DMS114 treated with DMSO at 0.1 percent for 48 hours (cell line): Measurements from ENCODE around the gene SPDYE16.
"Not testable (repeated sequence)": the region's sequence is repeated elsewhere in the genome, so short reads cannot be mapped to it uniquely, and the experiment has no call there.

Source experiments
- DNase-seq: peaks from one replicate; lab custom pipeline; 2025; ENCODE audit not compliant: unreplicated experiment; lab: John Stamatoyannopoulos, UW

Gene SPDYE16

GRCh38 chr7:76543197-76543596, at the start of gene SPDYE16:
Gene SPDYE16 (minus strand): TSS chr7:76543297. CDS start chr7:76541459, 1,838 bp downstream.
- not testable (repeated sequence) for DNase-seq

- DNase-seq: not testable (repeated sequence)
Measured at GRCh38 chr7:76592694-76593093, 49.6 kb upstream of the SPDYE16 start.

GRCh38 chr7:76591602-76592304, 48.7 kb upstream of the SPDYE16 start:
- DNase-seq: not testable (repeated sequence)

GRCh38 chr7:76591033-76591432, 47.9 kb upstream of the SPDYE16 start:
- DNase-seq: not testable (repeated sequence)

GRCh38 chr7:76588586-76588985, 45.5 kb upstream of the SPDYE16 start:
- DNase-seq: not testable (repeated sequence)

GRCh38 chr7:76586585-76587315, 43.7 kb upstream of the SPDYE16 start:
- DNase-seq: not testable (repeated sequence)

- not testable (repeated sequence) for DNase-seq
Measured at GRCh38 chr7:76583636-76584281, 40.7 kb upstream of the SPDYE16 start.

GRCh38 chr7:76582848-76583631, 39.9 kb upstream of the SPDYE16 start:
- not testable (repeated sequence) for DNase-seq

GRCh38 chr7:76575919-76576655, 33.0 kb upstream of the SPDYE16 start:
- DNase-seq: not testable (repeated sequence)

- not testable (repeated sequence) for DNase-seq
Measured at GRCh38 chr7:76575431-76575830, 32.3 kb upstream of the SPDYE16 start.

- not testable (repeated sequence) for DNase-seq
Measured at GRCh38 chr7:76572296-76572695, 29.2 kb upstream of the SPDYE16 start.

GRCh38 chr7:76570324-76570775, 27.3 kb upstream of the SPDYE16 start:
- DNase-seq: not testable (repeated sequence)

GRCh38 chr7:76568742-76569141, 25.6 kb upstream of the SPDYE16 start:
- DNase-seq: not testable (repeated sequence)

GRCh38 chr7:76567753-76568152, 24.7 kb upstream of the SPDYE16 start:
- not testable (repeated sequence) for DNase-seq

GRCh38 chr7:76567311-76567710, 24.2 kb upstream of the SPDYE16 start:
- not testable (repeated sequence) for DNase-seq

GRCh38 chr7:76565001-76565400, 21.9 kb upstream of the SPDYE16 start:
- not testable (repeated sequence) for DNase-seq

- not testable (repeated sequence) for DNase-seq
Measured at GRCh38 chr7:76561342-76561741, 18.2 kb upstream of the SPDYE16 start.

GRCh38 chr7:76560157-76560556, 17.1 kb upstream of the SPDYE16 start:
- not testable (repeated sequence) for DNase-seq

GRCh38 chr7:76559685-76560084, 16.6 kb upstream of the SPDYE16 start:
- DNase-seq: not testable (repeated sequence)

GRCh38 chr7:76551992-76552391, 8.9 kb upstream of the SPDYE16 start:
- DNase-seq: not testable (repeated sequence)
